ENCODE measurements around the gene CD44.
"Not testable (repeated sequence)": the region's sequence is repeated elsewhere in the genome, so short reads cannot be mapped to it uniquely, and the experiment has no call there.

CD44 gene

GRCh38 chr11:35138943-35139721 is at the start of gene CD44:
Gene CD44, plus strand, starts transcription at chr11:35139171. Its CDS starts 133 bp downstream, at chr11:35139304.
- DNase-seq (ENCODE audit: low read depth, low spot score), result no peak

GRCh38 chr11:35089666-35090065 is 49.3 kb upstream of the CD44 start:
- DNase-seq (ENCODE audit: low read depth, low spot score), result no peak
- H3K27ac ChIP-seq, result no peak overlapping the region

More at GRCh38 chr11:35138943-35139721, at the start of gene CD44:
- H3K27ac ChIP-seq, result peak within 1 kb of the TSS; percentile 97

- DNase-seq (ENCODE audit: low read depth, low spot score), result no peak
- no peak overlapping the region for H3K27ac ChIP-seq
These were observed 48.8 kb upstream of the CD44 start for GRCh38 chr11:35090125-35090524.

GRCh38 chr11:35090991-35091390 is 48.0 kb upstream of the CD44 start:
- DNase-seq (ENCODE audit: low read depth, low spot score); H3K27ac ChIP-seq: not testable (repeated sequence)

- no peak for DNase-seq (ENCODE audit: low read depth, low spot score)
These were observed 42.2 kb upstream of the CD44 start for GRCh38 chr11:35096723-35097122.

GRCh38 chr11:35097814-35098455 is 41.0 kb upstream of the CD44 start:
- no peak overlapping the region for H3K27ac ChIP-seq
- DNase-seq (ENCODE audit: low read depth, low spot score), result no peak

More at GRCh38 chr11:35096723-35097122, 42.2 kb upstream of the CD44 start:
- H3K27ac ChIP-seq, result no peak overlapping the region

GRCh38 chr11:35098855-35099254 is 40.1 kb upstream of the CD44 start:
- H3K27ac ChIP-seq, result no peak overlapping the region
- no peak for DNase-seq (ENCODE audit: low read depth, low spot score)

- H3K27ac ChIP-seq, result no peak overlapping the region
- no peak for DNase-seq (ENCODE audit: low read depth, low spot score)
These were observed 39.5 kb upstream of the CD44 start for GRCh38 chr11:35099278-35100012.

GRCh38 chr11:35100013-35100383 is 39.0 kb upstream of the CD44 start:
- DNase-seq (ENCODE audit: low read depth, low spot score), result no peak
- no peak overlapping the region for H3K27ac ChIP-seq

- no peak for DNase-seq (ENCODE audit: low read depth, low spot score)
These were observed 37.7 kb upstream of the CD44 start for GRCh38 chr11:35101223-35101622.

GRCh38 chr11:35102267-35102666 is 36.7 kb upstream of the CD44 start:
- H3K27ac ChIP-seq, result no peak overlapping the region
- DNase-seq (ENCODE audit: low read depth, low spot score), result no peak

More at GRCh38 chr11:35101223-35101622, 37.7 kb upstream of the CD44 start:
- H3K27ac ChIP-seq, result no peak overlapping the region

- no peak overlapping the region for H3K27ac ChIP-seq
These were observed 35.4 kb upstream of the CD44 start for GRCh38 chr11:35103366-35104208.

GRCh38 chr11:35104655-35105054 is 34.3 kb upstream of the CD44 start:
- H3K27ac ChIP-seq, result no peak overlapping the region
- DNase-seq (ENCODE audit: low read depth, low spot score), result no peak

More at GRCh38 chr11:35103366-35104208, 35.4 kb upstream of the CD44 start:
- DNase-seq (ENCODE audit: low read depth, low spot score), result no peak

GRCh38 chr11:35105319-35106079 is 33.5 kb upstream of the CD44 start:
- DNase-seq (ENCODE audit: low read depth, low spot score), result no peak

GRCh38 chr11:35106595-35106994 is 32.4 kb upstream of the CD44 start:
- H3K27ac ChIP-seq, result no peak overlapping the region
- no peak for DNase-seq (ENCODE audit: low read depth, low spot score)

More at GRCh38 chr11:35105319-35106079, 33.5 kb upstream of the CD44 start:
- H3K27ac ChIP-seq, result no peak overlapping the region

GRCh38 chr11:35107861-35108260 is 31.1 kb upstream of the CD44 start:
- H3K27ac ChIP-seq, result no peak overlapping the region
- DNase-seq (ENCODE audit: low read depth, low spot score), result no peak

GRCh38 chr11:35108336-35108735 is 30.6 kb upstream of the CD44 start:
- not testable (repeated sequence) for H3K27ac ChIP-seq; DNase-seq (ENCODE audit: low read depth, low spot score)

GRCh38 chr11:35109041-35109440 is 29.9 kb upstream of the CD44 start:
- no peak for DNase-seq (ENCODE audit: low read depth, low spot score)
- H3K27ac ChIP-seq, result no peak overlapping the region

- DNase-seq (ENCODE audit: low read depth, low spot score), result no peak
- H3K27ac ChIP-seq, result no peak overlapping the region
These were observed 29.1 kb upstream of the CD44 start for GRCh38 chr11:35109827-35110226.
